GM18498 (cell line): ENCODE measurements around the gene GIT1.
"Not testable (repeated sequence)": the region's sequence is repeated elsewhere in the genome, so short reads cannot be mapped to it uniquely, and the experiment has no call there.

Experiments
- ATAC-seq: cut with Tn5 transposase; IDR thresholded peaks from one replicate; pipeline ENCODE4 v1.9.1; 2021; ENCODE audit warnings: mild to moderate bottlenecking, moderate library complexity; ENCODE audit not compliant: unreplicated experiment

GIT1 gene

GRCh38 chr17:29568331-29569244, 20.9 kb downstream of the GIT1 start, which contains the start of gene TP53I13:
TP53I13 (plus strand) TSS chr17:29568701; CDS start chr17:29568759, 58 bp downstream.
- ATAC-seq = peak; percentile 49

GRCh38 chr17:29567554-29568330, 21.7 kb downstream of the GIT1 start:
- peak; percentile 44 for ATAC-seq

GRCh38 chr17:29567304-29567553, 22.2 kb downstream of the GIT1 start:
- peak; percentile 15 for ATAC-seq

- peak; percentile 27 for ATAC-seq
Measured at GRCh38 chr17:29566473-29567303, 22.8 kb downstream of the GIT1 start, which contains the start of gene ABHD15. ABHD15 (minus strand) TSS chr17:29567037; CDS start chr17:29566966, 71 bp downstream.

- no peak for ATAC-seq
Measured at GRCh38 chr17:29565643-29566472, 23.6 kb downstream of the GIT1 start.

- ATAC-seq = no peak
Measured at GRCh38 chr17:29563816-29564215, 25.6 kb downstream of the GIT1 start.

GRCh38 chr17:29562615-29563014, 26.8 kb downstream of the GIT1 start:
- ATAC-seq = no peak

- no peak for ATAC-seq
Measured at GRCh38 chr17:29561554-29562517, 27.6 kb downstream of the GIT1 start.

- ATAC-seq = no peak
Measured at GRCh38 chr17:29560316-29560715, 29.1 kb downstream of the GIT1 start.

GRCh38 chr17:29559640-29560039, 29.8 kb downstream of the GIT1 start:
- no peak for ATAC-seq

- not testable (repeated sequence) for ATAC-seq
Measured at GRCh38 chr17:29558139-29558538, 31.3 kb downstream of the GIT1 start.

GRCh38 chr17:29557739-29558116, 31.7 kb downstream of the GIT1 start:
- no peak for ATAC-seq

- ATAC-seq = no peak
Measured at GRCh38 chr17:29557085-29557738, 32.2 kb downstream of the GIT1 start.

- ATAC-seq = no peak
Measured at GRCh38 chr17:29555840-29556239, 33.6 kb downstream of the GIT1 start.

- peak; percentile 57 for ATAC-seq
Measured at GRCh38 chr17:29549177-29549923, 40.1 kb downstream of the GIT1 start.

- ATAC-seq = no peak
Measured at GRCh38 chr17:29546830-29547229, 42.6 kb downstream of the GIT1 start.

- no peak for ATAC-seq
Measured at GRCh38 chr17:29546085-29546484, 43.4 kb downstream of the GIT1 start.

- no peak for ATAC-seq
Measured at GRCh38 chr17:29544066-29544465, 45.4 kb downstream of the GIT1 start.
